ENCODE data around the gene GNAZ. TPM values are rescaled to one million over a fixed set of nuclear protein-coding genes. Genes with fewer than 3 reads are reported as not detected.

Gene GNAZ
- total RNA-seq, 1 experiment from 2014 or later = 5.0 TPM

GRCh38 chr22:23154461-23154860 lies 84.1 kb downstream of the GNAZ start:
- no peaks in the 10 kb centered on the region for H3K23me2 ChIP-seq (ENCODE audit: insufficient read length, low read depth, low read length, poor library complexity, severe bottlenecking)
- H2BK15ac ChIP-seq (ENCODE audit: low read depth, low read length) = no peak overlapping the region
- no peaks in the 10 kb centered on the region for H3K27me3 ChIP-seq (ENCODE audit: insufficient read depth, low read length)
- H4K20me1 ChIP-seq (ENCODE audit: control insufficient read depth, insufficient read depth, insufficient read length) = no peaks in the 10 kb centered on the region
- no peak overlapping the region for H3K4me2 ChIP-seq (ENCODE audit: insufficient read depth, insufficient read length, low read length)
- Mint-ChIP-seq H3K4me3 (no peak overlapping the region), H3K36me3 (ENCODE audit: insufficient read depth in 1 of 3, low read depth in 3 of 3) (peaks cover 0 to 4% (median 0%) of the 10 kb centered on the region in 3 experiments; a peak in 3 of 7 replicates), H3K4me1 (peaks cover 30 to 40% of the 10 kb centered on the region in 2 experiments), H3K27me3 (ENCODE audit: low read depth) (peaks cover 11% of the 10 kb centered on the region), H3K27ac (peak overlapping the region in 2 of 3 experiments; percentile 23 to 25; a peak in 2 of 7 replicates), H3K9me3 (no peaks in the 10 kb centered on the region)
- no peaks in the 10 kb centered on the region for H3K79me2 ChIP-seq (ENCODE audit: insufficient read depth, low read length)
- no peak overlapping the region for H2BK120ac ChIP-seq (ENCODE audit: low read depth, low read length, poor library complexity, severe bottlenecking)
- H3K9me3 ChIP-seq (ENCODE audit: control insufficient read depth, low read depth, low read length) = no peaks in the 10 kb centered on the region
- H3K9ac ChIP-seq (ENCODE audit: extremely low read depth, insufficient read length, low read length) = no peak overlapping the region
- no peak overlapping the region for H3K56ac ChIP-seq (ENCODE audit: insufficient read length, low read depth, low read length)
- H2AK5ac ChIP-seq (ENCODE audit: insufficient read length, low read length) = no peak overlapping the region
- no peak overlapping the region for H2BK12ac ChIP-seq (ENCODE audit: insufficient read length, low read depth, low read length)
- peaks cover 2% of the 10 kb centered on the region; the same call in 1 of the 2 replicates for H3K4me1 ChIP-seq (ENCODE audit: insufficient read depth, low read length)
- no peak overlapping the region for H3T11ph ChIP-seq (ENCODE audit: low read length)
- no peak overlapping the region for H3K18ac ChIP-seq (ENCODE audit: insufficient read length, low read depth, low read length)
- no peak for DNase-seq
- no peak overlapping the region for H3K4ac ChIP-seq (ENCODE audit: low read depth, low read length)
- H2BK5ac ChIP-seq (ENCODE audit: insufficient read length, low read length) = no peak overlapping the region
- TF ChIP-seq, protein P1, sequence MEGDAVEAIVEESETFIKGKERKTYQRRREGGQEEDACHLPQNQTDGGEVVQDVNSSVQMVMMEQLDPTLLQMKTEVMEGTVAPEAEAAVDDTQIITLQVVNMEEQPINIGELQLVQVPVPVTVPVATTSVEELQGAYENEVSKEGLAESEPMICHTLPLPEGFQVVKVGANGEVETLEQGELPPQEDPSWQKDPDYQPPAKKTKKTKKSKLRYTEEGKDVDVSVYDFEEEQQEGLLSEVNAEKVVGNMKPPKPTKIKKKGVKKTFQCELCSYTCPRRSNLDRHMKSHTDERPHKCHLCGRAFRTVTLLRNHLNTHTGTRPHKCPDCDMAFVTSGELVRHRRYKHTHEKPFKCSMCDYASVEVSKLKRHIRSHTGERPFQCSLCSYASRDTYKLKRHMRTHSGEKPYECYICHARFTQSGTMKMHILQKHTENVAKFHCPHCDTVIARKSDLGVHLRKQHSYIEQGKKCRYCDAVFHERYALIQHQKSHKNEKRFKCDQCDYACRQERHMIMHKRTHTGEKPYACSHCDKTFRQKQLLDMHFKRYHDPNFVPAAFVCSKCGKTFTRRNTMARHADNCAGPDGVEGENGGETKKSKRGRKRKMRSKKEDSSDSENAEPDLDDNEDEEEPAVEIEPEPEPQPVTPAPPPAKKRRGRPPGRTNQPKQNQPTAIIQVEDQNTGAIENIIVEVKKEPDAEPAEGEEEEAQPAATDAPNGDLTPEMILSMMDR (conservative IDR thresholded peaks at IDR 0.05) = no peak
- no peak overlapping the region for H2AFZ ChIP-seq (ENCODE audit: low read length)
- H4K5ac ChIP-seq (ENCODE audit: insufficient read length, low read depth, low read length) = no peak overlapping the region
- no peak overlapping the region for H3K23ac ChIP-seq (ENCODE audit: insufficient read length, low read depth, low read length)
- no peak overlapping the region for H4K8ac ChIP-seq (replicated peaks; ENCODE audit: insufficient read length, low read depth, low read length)
- no peaks in the 10 kb centered on the region for H3K79me1 ChIP-seq (ENCODE audit: insufficient read depth, low read depth, low read length, poor library complexity, severe bottlenecking)
- no peak overlapping the region for H3K14ac ChIP-seq (ENCODE audit: insufficient read depth, low read length)
- H4K91ac ChIP-seq (ENCODE audit: insufficient read length, low read depth, low read length) = no peak overlapping the region
- WGBS (ENCODE audit: extremely low coverage, insufficient read length, low lambda C conversion rate) = no CpG with 5 or more reads among the region's 5 CpGs
- no peak overlapping the region for H2BK20ac ChIP-seq (ENCODE audit: low read depth, low read length, poor library complexity, severe bottlenecking)
- no peak overlapping the region for H3K27ac ChIP-seq (ENCODE audit: insufficient read length, low read depth, low read length)
